ENCODE data around the gene FGF12. TPM values are rescaled to one million over a fixed set of nuclear protein-coding genes. Genes with fewer than 3 reads are reported as not detected.

The FGF12 gene
- polyA plus RNA-seq, 1 experiment = not detected

GRCh38 chr3:192685801-192686200 lies 41.5 kb downstream of the FGF12 start:
- no peak for TF ChIP-seq CTCF (IDR thresholded peaks at IDR 0.05; ENCODE audit: low read depth, low read length)
- no peaks in the 10 kb centered on the region for H3K27me3 ChIP-seq (ENCODE audit: control insufficient read depth, insufficient read depth, low read length)
- ChIA-PET POLR2A (no interaction called here), CTCF (no interaction called here)
- H3K9me3 ChIP-seq (ENCODE audit: control insufficient read depth, insufficient read depth, low read length) = peaks cover 10% of the 10 kb centered on the region
- no peak overlapping the region for H3K27ac ChIP-seq (ENCODE audit: low read depth, low read length)
- no peak overlapping the region for H3K4me3 ChIP-seq (ENCODE audit: low read depth, low read length)
- no peak for DNase-seq (ENCODE audit: low read depth, low spot score)

- DNase-seq (ENCODE audit: low read depth, low spot score) = no peak
- TF ChIP-seq CTCF (IDR thresholded peaks at IDR 0.05; ENCODE audit: low read depth, low read length) = no peak
- CTCF ChIA-PET = no interaction called here
- no peak overlapping the region for H3K27ac ChIP-seq (ENCODE audit: low read depth, low read length)
- POLR2A ChIA-PET = no interaction called here
- H3K27me3 ChIP-seq (ENCODE audit: control insufficient read depth, insufficient read depth, low read length) = no peaks in the 10 kb centered on the region
- peaks cover 10% of the 10 kb centered on the region for H3K9me3 ChIP-seq (ENCODE audit: control insufficient read depth, insufficient read depth, low read length)
- no peak overlapping the region for H3K4me3 ChIP-seq (ENCODE audit: low read depth, low read length)
These were observed 43.2 kb downstream of the FGF12 start for GRCh38 chr3:192684151-192684550.

- no peak for DNase-seq (ENCODE audit: low read depth, low spot score)
- Histone ChIP-seq H3K4me3 (ENCODE audit: low read depth, low read length) (no peak overlapping the region), H3K27me3 (ENCODE audit: control insufficient read depth, insufficient read depth, low read length) (no peaks in the 10 kb centered on the region), H3K27ac (ENCODE audit: low read depth, low read length) (no peak overlapping the region), H3K9me3 (ENCODE audit: control insufficient read depth, insufficient read depth, low read length) (no peaks in the 10 kb centered on the region)
- CTCF ChIA-PET = no interaction called here
- POLR2A ChIA-PET = no interaction called here
- TF ChIP-seq CTCF (IDR thresholded peaks at IDR 0.05; ENCODE audit: low read depth, low read length) = no peak
These were observed 51.2 kb downstream of the FGF12 start for GRCh38 chr3:192675958-192676649.

- POLR2A ChIA-PET = no interaction called here
- Histone ChIP-seq H3K27ac (ENCODE audit: low read depth, low read length) (no peak overlapping the region), H3K27me3 (ENCODE audit: control insufficient read depth, insufficient read depth, low read length) (no peaks in the 10 kb centered on the region), H3K4me3 (ENCODE audit: low read depth, low read length) (no peak overlapping the region), H3K9me3 (ENCODE audit: control insufficient read depth, insufficient read depth, low read length) (no peaks in the 10 kb centered on the region)
- DNase-seq (ENCODE audit: low read depth, low spot score) = no peak
- no peak for TF ChIP-seq CTCF (IDR thresholded peaks at IDR 0.05; ENCODE audit: low read depth, low read length)
- CTCF ChIA-PET = no interaction called here
These were observed 71.7 kb downstream of the FGF12 start for GRCh38 chr3:192655628-192656027.

- Histone ChIP-seq H3K9me3 (ENCODE audit: control insufficient read depth, insufficient read depth, low read length) (no peaks in the 10 kb centered on the region), H3K27me3 (ENCODE audit: control insufficient read depth, insufficient read depth, low read length) (no peaks in the 10 kb centered on the region), H3K4me3 (ENCODE audit: low read depth, low read length) (no peak overlapping the region), H3K27ac (ENCODE audit: low read depth, low read length) (no peak overlapping the region)
- CTCF ChIA-PET = no interaction called here
- DNase-seq (ENCODE audit: low read depth, low spot score) = no peak
- POLR2A ChIA-PET = no interaction called here
- TF ChIP-seq CTCF (IDR thresholded peaks at IDR 0.05; ENCODE audit: low read depth, low read length) = no peak
These were observed 72.3 kb downstream of the FGF12 start for GRCh38 chr3:192655040-192655439.
